Measurements from ENCODE around the gene SLC22A23. TPM values are rescaled to one million over a fixed set of nuclear protein-coding genes. Genes with fewer than 3 reads are reported as not detected.

Gene SLC22A23
- total RNA-seq, 1 experiment from 2014 or later = 5.7 TPM

DNA sequence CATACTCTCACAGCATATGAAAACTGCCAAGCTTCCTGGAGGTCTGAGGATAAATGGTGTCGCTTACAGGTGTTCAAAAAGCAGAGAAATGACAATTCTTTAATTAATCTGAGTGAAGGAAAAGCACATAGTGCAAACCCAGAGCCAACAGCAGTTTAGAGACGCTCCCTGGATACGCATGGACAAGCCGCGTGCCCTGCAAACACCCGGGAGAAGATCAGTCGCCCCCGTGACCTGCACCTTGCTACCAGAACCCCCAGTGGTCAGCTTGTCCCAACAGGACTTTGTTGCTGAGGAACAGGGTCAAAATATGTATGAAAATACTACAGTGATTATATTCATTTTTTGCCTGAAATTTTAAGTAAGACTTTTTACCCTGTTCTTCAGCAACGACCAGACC, 104.2 kb downstream of the SLC22A23 start:
- CTCF ChIA-PET = no interaction called here
- no peaks in the 10 kb centered on the region for H4K20me1 ChIP-seq (ENCODE audit: low read length)
- no peak overlapping the region for H3K4me3 ChIP-seq (ENCODE audit: low read length)
- no peak for DNase-seq
- H3K4me2 ChIP-seq (ENCODE audit: low read length) = no peak overlapping the region
- H3K9me3 ChIP-seq (ENCODE audit: low read length) = no peaks in the 10 kb centered on the region
- no peak overlapping the region for H2AFZ ChIP-seq (ENCODE audit: low read length)
- no peak for ATAC-seq
- intact Hi-C loops (cut with micrococcal nuclease) = no loop called here
- H3K79me2 ChIP-seq (ENCODE audit: low read length) = no peaks in the 10 kb centered on the region
- H3K9ac ChIP-seq (ENCODE audit: low read length) = no peak overlapping the region
- POLR2A ChIA-PET (ENCODE audit: unreplicated experiment) = no interaction called here
- H3F3A ChIP-seq (ENCODE audit: low read length, unreplicated experiment) = no peaks in the 10 kb centered on the region
- H3K9me2 ChIP-seq (replicated peaks; ENCODE audit: low read length) = no peaks in the 10 kb centered on the region
- BruUV-seq (replicated peaks) = no TSS peak
- H3K27me3 ChIP-seq (ENCODE audit: low read length) = no peaks in the 10 kb centered on the region
- TF ChIP-seq, protein P1, sequence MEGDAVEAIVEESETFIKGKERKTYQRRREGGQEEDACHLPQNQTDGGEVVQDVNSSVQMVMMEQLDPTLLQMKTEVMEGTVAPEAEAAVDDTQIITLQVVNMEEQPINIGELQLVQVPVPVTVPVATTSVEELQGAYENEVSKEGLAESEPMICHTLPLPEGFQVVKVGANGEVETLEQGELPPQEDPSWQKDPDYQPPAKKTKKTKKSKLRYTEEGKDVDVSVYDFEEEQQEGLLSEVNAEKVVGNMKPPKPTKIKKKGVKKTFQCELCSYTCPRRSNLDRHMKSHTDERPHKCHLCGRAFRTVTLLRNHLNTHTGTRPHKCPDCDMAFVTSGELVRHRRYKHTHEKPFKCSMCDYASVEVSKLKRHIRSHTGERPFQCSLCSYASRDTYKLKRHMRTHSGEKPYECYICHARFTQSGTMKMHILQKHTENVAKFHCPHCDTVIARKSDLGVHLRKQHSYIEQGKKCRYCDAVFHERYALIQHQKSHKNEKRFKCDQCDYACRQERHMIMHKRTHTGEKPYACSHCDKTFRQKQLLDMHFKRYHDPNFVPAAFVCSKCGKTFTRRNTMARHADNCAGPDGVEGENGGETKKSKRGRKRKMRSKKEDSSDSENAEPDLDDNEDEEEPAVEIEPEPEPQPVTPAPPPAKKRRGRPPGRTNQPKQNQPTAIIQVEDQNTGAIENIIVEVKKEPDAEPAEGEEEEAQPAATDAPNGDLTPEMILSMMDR (conservative IDR thresholded peaks at IDR 0.05; ENCODE audit: low read depth, low read length) = no peak
- TF ChIP-seq EZH2phosphoT487 (IDR thresholded peaks at IDR 0.05; ENCODE audit: borderline replicate concordance, low read length) (no peak), EZH2 (IDR thresholded peaks at IDR 0.05; ENCODE audit: low read length, unreplicated experiment) (no peak)
- no peaks in the 10 kb centered on the region for H3K36me3 ChIP-seq (ENCODE audit: low read depth, low read length)
- no peak overlapping the region for H3K27ac ChIP-seq (ENCODE audit: low read length)
- H3K4me1 ChIP-seq (ENCODE audit: insufficient read depth, low read length) = peaks cover 21% of the 10 kb centered on the region

DNA sequence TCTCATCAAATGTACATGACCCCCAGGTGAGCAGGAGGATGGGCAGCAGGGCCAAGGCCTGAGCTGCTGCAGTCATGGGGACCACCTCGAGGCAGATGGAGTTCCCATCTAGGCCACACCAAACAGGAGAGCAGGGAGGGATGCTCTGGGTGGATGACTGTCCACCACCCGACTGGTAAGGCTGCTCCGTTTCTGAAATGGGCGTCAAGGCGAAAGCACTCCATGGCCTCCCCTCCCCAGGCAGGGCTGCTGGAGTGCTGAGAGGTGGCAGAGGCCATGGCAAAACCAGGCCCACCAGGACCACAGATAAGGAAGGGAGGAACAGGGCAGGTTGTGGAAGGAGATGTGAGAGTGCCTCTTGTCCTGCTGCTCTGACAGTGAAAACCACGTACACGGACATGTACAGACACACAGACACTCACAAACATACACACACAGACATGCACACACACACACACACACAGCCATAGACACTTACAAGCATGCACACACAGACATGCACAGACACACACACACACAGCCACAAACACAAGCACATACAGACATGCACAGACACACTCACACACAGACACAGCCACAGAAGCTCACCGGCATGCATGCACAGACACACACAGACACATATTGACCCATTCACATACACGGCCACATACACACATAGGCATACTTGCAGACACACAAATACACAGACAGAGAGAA, 104.9 kb downstream of the SLC22A23 start:
- intact Hi-C loops (cut with micrococcal nuclease) = no loop called here
- POLR2A ChIA-PET (ENCODE audit: unreplicated experiment) = no interaction called here

More for the DNA sequence above, 104.9 kb downstream of the SLC22A23 start:
- H4K20me1 ChIP-seq (ENCODE audit: low read length) = no peaks in the 10 kb centered on the region
- no peak overlapping the region for H2AFZ ChIP-seq (ENCODE audit: low read length)
- H3K9ac ChIP-seq (ENCODE audit: low read length) = no peak overlapping the region
- no peaks in the 10 kb centered on the region for H3K27me3 ChIP-seq (ENCODE audit: low read length)
- H3K9me2 ChIP-seq (replicated peaks; ENCODE audit: low read length) = no peaks in the 10 kb centered on the region
- H3K4me3 ChIP-seq (ENCODE audit: low read length) = no peak overlapping the region
- no peak overlapping the region for H3K27ac ChIP-seq (ENCODE audit: low read length)
- ATAC-seq = no peak
- no peak overlapping the region for H3K4me2 ChIP-seq (ENCODE audit: low read length)
- H3K4me1 ChIP-seq (ENCODE audit: insufficient read depth, low read length) = peaks cover 14% of the 10 kb centered on the region
- H3K36me3 ChIP-seq (ENCODE audit: low read depth, low read length) = no peaks in the 10 kb centered on the region
- no peaks in the 10 kb centered on the region for H3F3A ChIP-seq (ENCODE audit: low read length, unreplicated experiment)
- TF ChIP-seq, protein P1 (conservative IDR thresholded peaks at IDR 0.05; ENCODE audit: low read depth, low read length) = no peak
- TF ChIP-seq EZH2 (IDR thresholded peaks at IDR 0.05; ENCODE audit: low read length, unreplicated experiment) = no peak
- TF ChIP-seq EZH2phosphoT487 (IDR thresholded peaks at IDR 0.05; ENCODE audit: borderline replicate concordance, low read length) = no peak
- H3K9me3 ChIP-seq (ENCODE audit: low read length) = no peaks in the 10 kb centered on the region
- no TSS peak for BruUV-seq (replicated peaks)
- H3K79me2 ChIP-seq (ENCODE audit: low read length) = no peaks in the 10 kb centered on the region
- CTCF ChIA-PET = no interaction called here
- no peak for DNase-seq

Measured in PC-3 (cell line).